GM19463 (cell line): ENCODE results near the gene NOM1.
A peak's percentile ranks its signal among the peaks of the same experiment; 100 is the strongest.

Experiments
- ATAC-seq: cut with Tn5 transposase; IDR thresholded peaks from one replicate; pipeline ENCODE4 v1.9.1; 2021; ENCODE audit warnings: mild to moderate bottlenecking, moderate library complexity; ENCODE audit not compliant: unreplicated experiment

The NOM1 gene

GRCh38 chr7:156979711-156980110, 30.2 kb downstream of the NOM1 start:
- ATAC-seq = no peak

DNA sequence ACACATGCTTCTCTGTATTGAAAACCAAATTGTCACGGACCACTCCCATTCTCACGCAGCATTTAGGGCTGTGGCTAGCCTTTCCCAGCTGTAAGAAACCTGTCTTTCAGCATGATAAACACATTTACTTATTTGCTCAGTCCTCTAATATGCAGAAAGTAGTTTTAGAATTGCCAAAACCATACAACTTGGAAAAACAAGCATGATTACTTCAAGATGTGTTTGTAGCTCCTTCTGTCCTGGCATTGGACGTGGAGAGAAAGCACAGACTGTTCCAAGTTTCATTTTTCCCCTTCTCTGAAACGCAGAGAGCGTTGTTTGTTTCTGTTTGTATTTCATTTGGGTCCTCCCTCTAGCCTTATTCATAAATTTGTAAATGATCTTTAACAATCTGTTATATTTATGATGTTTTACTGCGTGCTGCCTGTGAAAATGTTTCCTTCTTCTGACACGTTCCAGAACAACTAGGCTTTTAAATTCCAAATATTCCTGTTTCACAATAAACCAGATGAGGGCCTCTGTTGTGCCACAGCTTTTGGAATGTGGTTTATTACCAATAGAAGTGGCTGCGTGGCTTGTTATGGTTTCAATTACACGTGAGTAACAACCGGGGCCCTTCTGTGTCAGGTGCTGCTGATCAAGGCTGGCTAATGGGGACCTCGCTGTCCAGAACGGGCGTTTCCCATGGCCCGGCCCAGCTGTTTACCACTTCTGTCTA, 34.8 kb downstream of the NOM1 start:
- no peak for ATAC-seq

DNA sequence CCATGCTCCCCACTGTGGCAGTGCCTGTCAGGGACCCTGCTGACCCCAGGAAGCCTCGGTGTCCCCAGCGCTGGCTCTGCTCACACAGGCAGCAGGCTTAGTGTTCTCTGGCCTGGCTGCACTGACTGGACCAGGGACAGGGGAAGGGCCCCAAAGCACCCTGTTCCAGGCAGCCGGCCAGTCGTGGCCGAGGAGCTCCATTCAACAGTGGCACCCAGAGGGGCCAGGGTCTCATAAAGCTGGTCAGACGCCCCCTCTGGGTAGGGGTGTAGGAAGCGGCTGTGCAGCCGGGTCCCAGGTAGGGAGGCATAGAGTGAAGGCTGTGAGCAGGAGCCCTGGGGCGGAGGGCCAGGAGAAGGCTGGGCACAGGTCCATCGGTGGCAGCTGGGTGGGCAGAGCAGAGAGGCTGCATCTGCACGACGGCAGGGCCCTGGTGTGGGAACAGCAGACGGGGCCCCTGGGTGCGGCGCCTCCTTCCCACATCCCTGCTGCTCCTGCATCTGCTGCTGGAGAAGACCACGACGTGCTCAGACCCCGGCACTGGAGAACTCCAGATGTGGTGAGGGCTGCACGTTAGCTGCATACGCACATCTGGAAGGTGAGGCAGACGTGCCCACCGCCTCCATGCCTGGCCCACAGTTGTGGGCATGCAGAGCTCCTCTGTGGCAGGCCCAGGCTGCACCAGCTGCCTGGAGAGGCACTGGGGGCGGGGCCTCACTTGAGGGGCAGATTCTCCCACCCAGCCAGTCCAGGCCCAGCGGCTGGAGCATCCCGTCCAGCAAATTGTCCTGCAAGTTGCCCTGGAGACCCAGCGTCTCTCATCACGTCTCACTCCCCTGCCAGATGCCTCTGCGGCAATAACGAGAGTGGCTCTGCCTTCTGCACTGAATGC, 35.8 kb downstream of the NOM1 start:
- no peak for ATAC-seq

DNA sequence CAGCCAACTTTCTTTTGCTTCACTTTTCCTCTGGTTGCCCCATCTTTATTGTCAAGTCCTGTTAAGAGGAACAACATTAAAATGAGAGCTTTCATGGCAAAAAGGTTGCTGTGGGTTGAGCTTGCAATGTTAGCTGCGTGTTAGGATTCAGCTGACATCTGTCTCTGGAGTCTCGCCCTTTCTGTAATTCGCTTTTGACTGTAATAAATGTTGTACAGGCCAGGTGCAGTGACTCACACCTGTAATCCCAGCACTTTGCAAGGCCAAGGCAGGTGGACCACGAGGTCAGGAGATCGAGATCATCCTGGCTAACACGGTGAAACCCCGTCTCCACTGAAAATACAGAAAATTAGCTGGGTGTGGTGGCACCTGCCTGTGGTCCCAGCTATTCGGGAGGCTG, 36.9 kb downstream of the NOM1 start:
- ATAC-seq = no peak

- no peak for ATAC-seq
Observed at GRCh38 chr7:156988343-156989185, 39.1 kb downstream of the NOM1 start.

GRCh38 chr7:156989766-156990535, 40.4 kb downstream of the NOM1 start:
- no peak for ATAC-seq

- no peak for ATAC-seq
Observed at GRCh38 chr7:156993021-156993924, 43.8 kb downstream of the NOM1 start.

- ATAC-seq = no peak
Observed at GRCh38 chr7:156993925-156994235, 44.4 kb downstream of the NOM1 start.

DNA sequence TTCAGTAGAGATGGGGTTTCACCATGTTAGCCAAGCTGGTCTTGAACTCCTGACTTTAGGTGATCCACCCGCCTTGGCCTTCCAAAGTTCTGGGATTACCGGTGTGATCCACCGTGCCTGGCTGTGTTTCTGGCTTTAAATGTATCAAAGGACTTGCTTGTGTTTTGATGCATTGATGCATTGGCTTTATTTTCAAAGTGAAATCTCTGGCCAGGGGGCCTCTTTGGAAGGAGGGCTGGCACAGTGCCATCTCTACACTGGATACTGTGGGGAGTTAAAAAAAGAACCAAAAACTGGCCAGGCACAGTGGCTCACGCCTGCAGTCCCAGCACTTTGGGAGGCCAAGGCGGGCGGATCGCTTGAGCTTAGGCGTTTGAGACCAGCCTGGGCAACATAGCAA, 44.9 kb downstream of the NOM1 start:
- no peak for ATAC-seq

GRCh38 chr7:156998988-156999957, 49.8 kb downstream of the NOM1 start:
- ATAC-seq = peak; percentile 29

- ATAC-seq = peak; percentile 34
Observed at GRCh38 chr7:156999958-157000726, 50.6 kb downstream of the NOM1 start.

DNA sequence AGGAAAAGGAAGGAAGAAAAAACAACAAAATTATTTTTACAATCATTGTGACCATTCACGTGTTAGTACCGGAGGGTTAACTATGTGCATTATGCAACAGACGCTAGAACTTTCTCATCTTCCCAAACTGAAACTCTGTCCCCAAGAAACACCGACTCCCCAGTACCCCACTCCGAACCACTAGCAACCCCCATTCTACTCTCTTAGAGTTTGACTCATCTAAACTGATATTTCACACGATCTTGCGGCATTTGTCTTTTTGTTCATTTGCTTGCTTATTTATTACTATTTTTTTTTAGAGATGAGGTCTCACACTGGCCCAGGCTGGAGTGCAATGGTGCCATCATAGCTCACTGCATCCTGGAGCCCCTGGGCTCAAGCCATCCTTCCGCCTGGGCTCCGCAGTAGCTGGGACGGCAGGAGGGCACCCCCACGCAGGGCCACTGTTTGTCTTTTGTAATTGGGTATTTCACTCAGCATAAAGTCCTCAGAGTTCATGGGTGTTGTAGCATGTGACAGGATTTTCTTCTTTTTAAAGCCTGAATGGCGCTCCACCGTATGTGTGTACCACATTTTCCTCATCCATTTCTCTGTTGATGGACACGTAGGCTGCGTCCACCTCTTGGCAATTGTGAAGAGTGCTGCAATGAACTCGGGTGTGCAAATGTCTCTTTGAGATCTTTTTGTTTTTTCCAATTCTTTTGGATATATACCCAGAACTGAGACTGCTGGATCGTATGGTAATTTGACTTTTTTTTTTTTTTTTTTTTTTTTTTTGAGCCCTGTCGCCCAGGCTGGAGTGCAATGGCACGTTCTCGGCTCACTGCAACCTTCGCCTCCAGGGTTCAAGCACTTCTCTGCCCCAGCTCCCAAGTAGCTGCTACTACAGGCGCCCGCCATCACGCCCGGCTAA, 51.5 kb downstream of the NOM1 start:
- ATAC-seq = no peak

GRCh38 chr7:157001920-157002818, 52.7 kb downstream of the NOM1 start:
- ATAC-seq = no peak

- no peak for ATAC-seq
Observed at GRCh38 chr7:157002819-157003421, 53.4 kb downstream of the NOM1 start.

DNA sequence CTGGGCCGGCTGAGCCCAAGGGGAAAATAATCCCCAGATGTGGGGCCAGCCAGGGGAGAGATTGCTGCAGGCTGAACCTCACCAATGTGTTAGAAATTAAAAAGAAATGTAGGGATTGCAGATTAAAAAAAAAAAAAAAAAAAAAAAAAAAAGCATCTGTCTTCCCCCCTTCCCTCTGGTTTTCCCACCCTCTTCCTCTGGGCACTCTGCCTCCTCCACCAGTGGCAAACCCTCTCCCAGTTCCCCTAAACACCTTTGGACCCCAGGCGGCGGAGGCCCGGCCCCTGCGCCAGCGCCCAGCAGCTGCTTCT, 53.9 kb downstream of the NOM1 start:
- ATAC-seq = no peak
